ENCODE results near the gene UBQLN1.

The UBQLN1 gene

GRCh38 chr9:83629433-83630104 lies 78.2 kb downstream of the UBQLN1 start (continued):
- TF ChIP-seq TSHZ2 (CRISPR knock-in tag; IDR thresholded peaks at IDR 0.05) (no peak), ZNF8 (CRISPR knock-in tag; IDR thresholded peaks at IDR 0.05) (no peak), ESRRG (CRISPR knock-in tag; IDR thresholded peaks at IDR 0.05) (no peak), PATZ1 (CRISPR knock-in tag; IDR thresholded peaks at IDR 0.05; ENCODE audit: borderline replicate concordance) (no peak), POU6F1 (CRISPR knock-in tag; IDR thresholded peaks at IDR 0.05; ENCODE audit: borderline replicate concordance, low read depth) (no peak), OSR1 (CRISPR knock-in tag; IDR thresholded peaks at IDR 0.05) (no peak), ISL1 (CRISPR knock-in tag; IDR thresholded peaks at IDR 0.05) (no peak)

GRCh38 chr9:83628540-83628939 lies 79.2 kb downstream of the UBQLN1 start:
- no peak for TF ChIP-seq ZNF565 (CRISPR knock-in tag; conservative IDR thresholded peaks at IDR 0.05; ENCODE audit: low read depth)
- no peak for TF ChIP-seq SNAI2 (CRISPR knock-in tag; IDR thresholded peaks at IDR 0.05)
- no peak for TF ChIP-seq TCF4 (CRISPR knock-in tag; IDR thresholded peaks at IDR 0.05; ENCODE audit: borderline replicate concordance)
- no peak for TF ChIP-seq TOX (CRISPR knock-in tag; IDR thresholded peaks at IDR 0.05; ENCODE audit: borderline replicate concordance)
- no peak for TF ChIP-seq RARB (CRISPR knock-in tag; IDR thresholded peaks at IDR 0.05)
- TF ChIP-seq TSHZ2 (CRISPR knock-in tag; IDR thresholded peaks at IDR 0.05) = no peak
- TF ChIP-seq PPARA (CRISPR knock-in tag; IDR thresholded peaks at IDR 0.05; ENCODE audit: borderline replicate concordance) = no peak
- no peak for TF ChIP-seq ZNF8 (CRISPR knock-in tag; IDR thresholded peaks at IDR 0.05)
- no peak for TF ChIP-seq OSR1 (CRISPR knock-in tag; IDR thresholded peaks at IDR 0.05)
- TF ChIP-seq ESRRG (CRISPR knock-in tag; IDR thresholded peaks at IDR 0.05) = no peak
- no peak for TF ChIP-seq ZFP30 (CRISPR knock-in tag; IDR thresholded peaks at IDR 0.05)
- TF ChIP-seq ZFP3 (CRISPR knock-in tag; IDR thresholded peaks at IDR 0.05) = no peak
- no peak for TF ChIP-seq GLIS3 (CRISPR knock-in tag; IDR thresholded peaks at IDR 0.05)
- no peak for TF ChIP-seq ISL1 (CRISPR knock-in tag; IDR thresholded peaks at IDR 0.05)
- no peak for TF ChIP-seq PATZ1 (CRISPR knock-in tag; IDR thresholded peaks at IDR 0.05; ENCODE audit: borderline replicate concordance)
- no peak for TF ChIP-seq POU6F1 (CRISPR knock-in tag; IDR thresholded peaks at IDR 0.05; ENCODE audit: borderline replicate concordance, low read depth)
- TF ChIP-seq BACH2 (CRISPR knock-in tag; IDR thresholded peaks at IDR 0.05; ENCODE audit: borderline replicate concordance) = no peak
- ATAC-seq = no peak
